ENCODE measurements around the gene OR6A2.

DNA sequence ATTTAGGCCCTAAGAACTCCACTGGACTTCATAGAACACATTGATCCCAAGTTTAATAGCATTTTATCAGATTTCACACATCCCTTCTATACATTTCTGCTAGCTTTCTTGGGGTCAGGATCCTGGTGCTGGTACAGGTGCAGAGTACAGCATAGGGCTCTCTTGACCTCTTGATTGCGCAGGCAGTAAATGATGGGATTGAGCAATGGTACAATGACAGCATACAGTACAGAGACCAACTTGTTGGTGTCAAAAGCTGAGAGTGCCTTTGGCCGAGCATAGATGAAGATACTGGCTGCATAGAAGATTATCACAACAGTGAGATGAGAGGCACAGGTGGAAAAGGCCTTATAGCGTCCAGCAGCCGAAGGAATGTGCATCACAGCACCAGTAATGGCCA lies 4.8 kb downstream of the OR6A2 start:
- TF ChIP-seq, protein P1, sequence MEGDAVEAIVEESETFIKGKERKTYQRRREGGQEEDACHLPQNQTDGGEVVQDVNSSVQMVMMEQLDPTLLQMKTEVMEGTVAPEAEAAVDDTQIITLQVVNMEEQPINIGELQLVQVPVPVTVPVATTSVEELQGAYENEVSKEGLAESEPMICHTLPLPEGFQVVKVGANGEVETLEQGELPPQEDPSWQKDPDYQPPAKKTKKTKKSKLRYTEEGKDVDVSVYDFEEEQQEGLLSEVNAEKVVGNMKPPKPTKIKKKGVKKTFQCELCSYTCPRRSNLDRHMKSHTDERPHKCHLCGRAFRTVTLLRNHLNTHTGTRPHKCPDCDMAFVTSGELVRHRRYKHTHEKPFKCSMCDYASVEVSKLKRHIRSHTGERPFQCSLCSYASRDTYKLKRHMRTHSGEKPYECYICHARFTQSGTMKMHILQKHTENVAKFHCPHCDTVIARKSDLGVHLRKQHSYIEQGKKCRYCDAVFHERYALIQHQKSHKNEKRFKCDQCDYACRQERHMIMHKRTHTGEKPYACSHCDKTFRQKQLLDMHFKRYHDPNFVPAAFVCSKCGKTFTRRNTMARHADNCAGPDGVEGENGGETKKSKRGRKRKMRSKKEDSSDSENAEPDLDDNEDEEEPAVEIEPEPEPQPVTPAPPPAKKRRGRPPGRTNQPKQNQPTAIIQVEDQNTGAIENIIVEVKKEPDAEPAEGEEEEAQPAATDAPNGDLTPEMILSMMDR (conservative IDR thresholded peaks at IDR 0.05; ENCODE audit: low read depth, low read length) = no peak
- TF ChIP-seq EZH2 (IDR thresholded peaks at IDR 0.05; ENCODE audit: low read length, unreplicated experiment) = no peak
- no peak for TF ChIP-seq EZH2phosphoT487 (IDR thresholded peaks at IDR 0.05; ENCODE audit: borderline replicate concordance, low read length)
